Trophoblast cell (in vitro differentiated cells and primary cell): ENCODE measurements around the gene ARHGEF33.

ENCODE experiments used
- DNase-seq, 2 donors: peaks; one replicate each; pipeline ENCODE4 v3.0.0-alpha.2; 2016
- H2AFZ ChIP-seq: 2 replicates; pipeline ENCODE4 v1.6.1; 2013; ENCODE audit warnings: low read length, moderate library complexity, mild to moderate bottlenecking; ENCODE audit not compliant: insufficient read depth, poor library complexity
- H2AK5ac ChIP-seq: 2 replicates; pipeline ENCODE4 v1.6.1; 2013; ENCODE audit warnings: mild to moderate bottlenecking, low read length
- H2BK120ac ChIP-seq: 2 replicates; pipeline ENCODE4 v1.6.1; 2013; ENCODE audit warnings: low read length, mild to moderate bottlenecking, moderate library complexity; ENCODE audit not compliant: insufficient read depth, poor library complexity
- H2BK12ac ChIP-seq: 2 replicates; pipeline ENCODE4 v1.6.1; 2013; ENCODE audit warnings: mild to moderate bottlenecking, low read length, moderate library complexity
- H2BK5ac ChIP-seq: 2 replicates; pipeline ENCODE4 v1.6.1; 2013; ENCODE audit warnings: low read length, low read depth, moderate library complexity, mild to moderate bottlenecking; ENCODE audit not compliant: poor library complexity
- H3K14ac ChIP-seq: 2 replicates; pipeline ENCODE4 v1.6.1; 2013; ENCODE audit warnings: mild to moderate bottlenecking, low read length
- H3K18ac ChIP-seq: 2 replicates; pipeline ENCODE4 v1.6.1; 2013; ENCODE audit warnings: mild to moderate bottlenecking, low read length
- H3K23ac ChIP-seq: 2 replicates; pipeline ENCODE4 v1.6.1; 2013; ENCODE audit warnings: low read length
- H3K27ac ChIP-seq: 2 replicates; pipeline ENCODE4 v1.5.1; 2013; ENCODE audit warnings: low read depth, mild to moderate bottlenecking, inconsistent platforms, low read length, moderate library complexity
- H3K27me3 ChIP-seq: 2 replicates; pipeline ENCODE4 v1.6.1; 2013; ENCODE audit warnings: inconsistent platforms, mild to moderate bottlenecking, low read length, moderate library complexity; ENCODE audit not compliant: insufficient read depth
- H3K36me3 ChIP-seq, 2 experiments: 1 replicate in 1 of 2; 2 replicates in 1 of 2; pipeline ENCODE4 v1.6.1; 2013; ENCODE audit warnings: low read length in 2 of 2, mild to moderate bottlenecking in 2 of 2, moderate library complexity in 1 of 2; ENCODE audit not compliant: insufficient read depth in 2 of 2, control insufficient read depth in 1 of 2
- H3K4ac ChIP-seq: 2 replicates; pipeline ENCODE4 v1.6.1; 2013; ENCODE audit warnings: low read depth, mild to moderate bottlenecking, low read length, moderate library complexity
- H3K4me1 ChIP-seq, 2 experiments: 1 replicate in 1 of 2; 2 replicates in 1 of 2; pipeline ENCODE4 v1.6.1; 2013; ENCODE audit warnings: low read length in 2 of 2, mild to moderate bottlenecking in 2 of 2, moderate library complexity in 1 of 2; ENCODE audit not compliant: insufficient read depth in 2 of 2, control insufficient read depth in 1 of 2
- H3K4me2 ChIP-seq: 2 replicates; pipeline ENCODE4 v1.6.1; 2013; ENCODE audit warnings: inconsistent platforms, mild to moderate bottlenecking, low read length, moderate library complexity
- H3K4me3 ChIP-seq: 2 replicates; pipeline ENCODE4 v1.5.1; 2013; ENCODE audit warnings: mild to moderate bottlenecking, low read depth, low read length, inconsistent platforms
- H3K79me1 ChIP-seq: one replicate; pipeline ENCODE4 v1.6.1; 2013; ENCODE audit warnings: low read length
- H3K79me2 ChIP-seq: 2 replicates; pipeline ENCODE4 v1.6.1; 2013; ENCODE audit warnings: low read length, mild to moderate bottlenecking; ENCODE audit not compliant: control insufficient read depth, insufficient read depth, poor library complexity
- H3K9ac ChIP-seq: 2 replicates; pipeline ENCODE4 v1.6.1; 2013; ENCODE audit warnings: mild to moderate bottlenecking, low read length
- H3K9me3 ChIP-seq: 2 replicates; pipeline ENCODE4 v1.6.1; 2013; ENCODE audit warnings: low read depth, mild to moderate bottlenecking, control low read depth, inconsistent platforms, low read length; ENCODE audit not compliant: insufficient read depth
- H4K12ac ChIP-seq: 2 replicates; pipeline ENCODE4 v1.6.1; 2013; ENCODE audit warnings: low read depth, mild to moderate bottlenecking, low read length, moderate library complexity
- H4K8ac ChIP-seq: 2 replicates; pipeline ENCODE4 v1.6.1; 2013; ENCODE audit warnings: low read depth, mild to moderate bottlenecking, low read length, moderate library complexity
- H4K91ac ChIP-seq: one replicate; pipeline ENCODE4 v1.6.1; 2013; ENCODE audit warnings: low read depth, mild to moderate bottlenecking, low read length, moderate library complexity
- WGBS: extraction: QIAGEN DNeasy Blood & Tissue Kit; methylation state at CpG from one replicate; pipeline ENCODE4 v1.1.7; 2013; ENCODE audit warnings: missing lambda C conversion rate; ENCODE audit not compliant: insufficient read length, insufficient coverage; ENCODE audit errors: extremely low coverage; 5-methylcytosine and 5-hydroxymethylcytosine counted together

Gene ARHGEF33

GRCh38 chr2:38863061-38863695 lies 26.5 kb upstream of the ARHGEF33 start:
- no peak overlapping the region for H2BK5ac ChIP-seq
- H3K36me3 ChIP-seq, result peaks cover 5 to 9% of the 10 kb centered on the region in 2 experiments
- no peak overlapping the region for H3K23ac ChIP-seq
- H3K27me3 ChIP-seq, result no peaks in the 10 kb centered on the region
- H4K12ac ChIP-seq, result no peak overlapping the region
- H2BK120ac ChIP-seq, result no peak overlapping the region
- H3K79me1 ChIP-seq, result no peaks in the 10 kb centered on the region
- H3K79me2 ChIP-seq, result no peaks in the 10 kb centered on the region
- WGBS, result no CpG with 5 or more reads among the region's 2 CpGs
- H2AK5ac ChIP-seq, result no peak overlapping the region
- H4K91ac ChIP-seq, result no peak overlapping the region
- no peak overlapping the region for H3K27ac ChIP-seq
- no peak for DNase-seq
- no peak overlapping the region for H3K18ac ChIP-seq
- H2BK12ac ChIP-seq, result no peak overlapping the region
- no peaks in the 10 kb centered on the region for H3K9me3 ChIP-seq
- H2AFZ ChIP-seq, result no peak overlapping the region
- H4K8ac ChIP-seq, result no peak overlapping the region
- H3K4me2 ChIP-seq, result no peak overlapping the region
- no peak overlapping the region for H3K4me3 ChIP-seq
- no peak overlapping the region for H3K14ac ChIP-seq
- no peak overlapping the region for H3K9ac ChIP-seq
- H3K4ac ChIP-seq, result no peak overlapping the region
- no peaks in the 10 kb centered on the region for H3K4me1 ChIP-seq

- Histone ChIP-seq H2BK120ac (no peak overlapping the region), H3K27me3 (no peaks in the 10 kb centered on the region), H4K12ac (no peak overlapping the region), H3K4ac (no peak overlapping the region), H3K9ac (no peak overlapping the region), H2AK5ac (no peak overlapping the region), H3K18ac (no peak overlapping the region), H3K27ac (no peak overlapping the region), H4K8ac (no peak overlapping the region), H3K4me1 (no peaks in the 10 kb centered on the region), H3K79me2 (no peaks in the 10 kb centered on the region), H3K23ac (no peak overlapping the region), H2BK12ac (no peak overlapping the region), H3K9me3 (no peaks in the 10 kb centered on the region), H3K36me3 (peaks cover 2% of the 10 kb centered on the region in 2 experiments), H4K91ac (no peak overlapping the region), H3K79me1 (no peaks in the 10 kb centered on the region), H3K4me3 (no peak overlapping the region), H2BK5ac (no peak overlapping the region), H2AFZ (no peak overlapping the region), H3K14ac (no peak overlapping the region), H3K4me2 (no peak overlapping the region)
- DNase-seq, result peak; percentile 65 to 91
- WGBS, result no CpG with 5 or more reads among the region's 3 CpGs
Measured at GRCh38 chr2:38866773-38867443, 22.8 kb upstream of the ARHGEF33 start.

GRCh38 chr2:38871432-38871831 lies 18.2 kb upstream of the ARHGEF33 start:
- WGBS, result no CpG with 5 or more reads among the region's 3 CpGs
- H4K8ac ChIP-seq, result no peak overlapping the region
- peaks cover 3% of the 10 kb centered on the region for H3K79me2 ChIP-seq

GRCh38 chr2:38873763-38874162 lies 15.9 kb upstream of the ARHGEF33 start:
- no peak overlapping the region for H3K23ac ChIP-seq

More at GRCh38 chr2:38871432-38871831, 18.2 kb upstream of the ARHGEF33 start:
- Histone ChIP-seq H3K79me1 (peaks cover 3% of the 10 kb centered on the region), H2BK5ac (no peak overlapping the region), H3K27ac (no peak overlapping the region), H3K27me3 (no peaks in the 10 kb centered on the region), H2BK120ac (no peak overlapping the region), H3K23ac (no peak overlapping the region), H3K9me3 (no peaks in the 10 kb centered on the region), H3K18ac (no peak overlapping the region), H4K91ac (no peak overlapping the region), H3K4me1 (no peaks in the 10 kb centered on the region), H2BK12ac (no peak overlapping the region), H3K36me3 (no peaks in the 10 kb centered on the region), H3K14ac (no peak overlapping the region), H2AK5ac (no peak overlapping the region), H2AFZ (no peak overlapping the region), H3K4me2 (no peak overlapping the region), H3K4me3 (no peak overlapping the region), H3K9ac (no peak overlapping the region), H3K4ac (no peak overlapping the region), H4K12ac (no peak overlapping the region)
- no peak for DNase-seq

More at GRCh38 chr2:38873763-38874162, 15.9 kb upstream of the ARHGEF33 start:
- H2AFZ ChIP-seq, result no peak overlapping the region
- no peak overlapping the region for H2AK5ac ChIP-seq
- H3K79me2 ChIP-seq, result peaks cover 3% of the 10 kb centered on the region
- H3K9me3 ChIP-seq, result no peaks in the 10 kb centered on the region
- no peak overlapping the region for H3K27ac ChIP-seq
- H3K4me3 ChIP-seq, result no peak overlapping the region
- no peak overlapping the region for H3K14ac ChIP-seq
- no peaks in the 10 kb centered on the region for H3K36me3 ChIP-seq
- H3K9ac ChIP-seq, result no peak overlapping the region
- no peak overlapping the region for H4K8ac ChIP-seq
- no CpG with 5 or more reads among the region's 5 CpGs for WGBS
- H2BK120ac ChIP-seq, result no peak overlapping the region
- H3K4ac ChIP-seq, result no peak overlapping the region
- H4K12ac ChIP-seq, result no peak overlapping the region
- H3K18ac ChIP-seq, result no peak overlapping the region
- peaks cover 3% of the 10 kb centered on the region for H3K79me1 ChIP-seq
- no peak overlapping the region for H2BK5ac ChIP-seq
- no peak overlapping the region for H3K4me2 ChIP-seq
- no peaks in the 10 kb centered on the region for H3K4me1 ChIP-seq
- H2BK12ac ChIP-seq, result no peak overlapping the region
- no peak overlapping the region for H4K91ac ChIP-seq
- H3K27me3 ChIP-seq, result no peaks in the 10 kb centered on the region
- DNase-seq, result peak; percentile 62 to 89
